HG03095 (cell line): ENCODE data around the gene CPEB4.

Experiments used
- ATAC-seq: cut with Tn5 transposase; IDR thresholded peaks from one replicate; pipeline ENCODE4 v1.9.1; 2021; ENCODE audit warnings: moderate library complexity; ENCODE audit not compliant: unreplicated experiment

CPEB4 gene

GRCh38 chr5:173971681-173972345 lies 83.7 kb downstream of the CPEB4 start:
- ATAC-seq, result no peak

DNA sequence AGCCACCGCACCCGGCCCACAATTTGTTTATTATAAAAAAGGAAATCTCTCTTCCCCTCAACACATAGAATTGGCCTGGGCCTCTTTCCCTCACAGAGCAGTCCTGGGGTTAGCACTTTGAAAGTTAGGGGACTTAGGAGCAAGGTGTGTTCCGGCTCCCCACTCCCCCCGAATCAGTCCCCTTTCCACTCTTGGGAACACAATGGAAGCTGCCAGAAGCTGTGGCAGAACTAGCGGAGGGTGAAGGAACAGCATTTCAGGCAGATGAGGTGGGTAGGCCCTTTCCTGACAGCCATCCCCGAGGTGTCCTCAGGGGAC lies 84.4 kb downstream of the CPEB4 start:
- no peak for ATAC-seq

DNA sequence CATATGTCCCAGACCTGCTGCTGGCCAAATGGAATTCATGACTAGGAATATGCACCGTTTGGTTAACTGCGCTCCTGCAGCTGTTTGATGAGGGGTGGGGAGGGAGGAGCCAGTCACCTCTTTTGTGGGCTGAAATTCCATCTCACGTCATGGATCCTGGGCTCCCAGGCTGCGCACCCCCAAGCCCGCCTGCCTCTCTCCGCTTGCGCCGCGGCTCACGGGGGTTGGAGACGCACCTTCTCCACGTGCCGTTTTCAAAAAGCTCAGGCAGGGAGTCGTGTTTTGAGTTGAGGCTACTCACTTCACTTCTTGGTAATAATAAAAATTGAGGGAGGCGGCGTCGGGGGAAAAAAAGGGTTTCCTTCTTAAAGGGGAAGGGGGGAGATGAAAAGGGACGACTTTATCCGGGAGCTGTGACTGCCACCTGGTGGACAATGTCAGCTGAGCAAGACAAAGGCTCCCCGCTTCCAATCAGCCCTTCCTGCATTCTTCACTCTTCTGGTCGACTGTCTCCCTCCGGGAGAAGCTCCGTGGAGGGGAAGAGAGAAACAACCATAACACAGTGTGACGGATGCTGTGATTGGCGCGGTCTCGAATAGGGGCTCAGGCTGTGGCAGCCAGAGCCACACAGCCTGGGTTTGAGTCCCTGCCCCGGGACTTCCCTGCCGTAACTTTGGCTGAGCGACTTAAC lies 84.9 kb downstream of the CPEB4 start:
- peak; percentile 51 for ATAC-seq

DNA sequence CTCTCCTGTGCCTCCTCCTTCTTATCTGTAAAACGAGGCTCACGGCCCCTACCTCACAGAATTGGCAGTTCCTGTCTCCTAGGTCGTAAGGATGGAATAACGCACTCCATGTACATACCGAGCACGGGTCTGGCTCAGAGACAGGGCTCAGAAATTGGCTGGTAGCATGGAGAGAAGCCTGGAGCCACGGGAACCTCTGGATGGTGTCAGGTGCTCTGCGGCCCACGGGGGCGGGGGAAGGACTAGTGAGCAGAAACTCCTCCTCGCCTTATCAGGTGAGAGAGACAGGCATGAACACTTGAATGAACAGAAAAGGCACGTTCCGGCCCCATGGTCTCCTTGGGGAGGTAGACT lies 85.4 kb downstream of the CPEB4 start:
- ATAC-seq, result no peak

- no peak for ATAC-seq
Observed at GRCh38 chr5:173974688-173975239, 86.6 kb downstream of the CPEB4 start.

DNA sequence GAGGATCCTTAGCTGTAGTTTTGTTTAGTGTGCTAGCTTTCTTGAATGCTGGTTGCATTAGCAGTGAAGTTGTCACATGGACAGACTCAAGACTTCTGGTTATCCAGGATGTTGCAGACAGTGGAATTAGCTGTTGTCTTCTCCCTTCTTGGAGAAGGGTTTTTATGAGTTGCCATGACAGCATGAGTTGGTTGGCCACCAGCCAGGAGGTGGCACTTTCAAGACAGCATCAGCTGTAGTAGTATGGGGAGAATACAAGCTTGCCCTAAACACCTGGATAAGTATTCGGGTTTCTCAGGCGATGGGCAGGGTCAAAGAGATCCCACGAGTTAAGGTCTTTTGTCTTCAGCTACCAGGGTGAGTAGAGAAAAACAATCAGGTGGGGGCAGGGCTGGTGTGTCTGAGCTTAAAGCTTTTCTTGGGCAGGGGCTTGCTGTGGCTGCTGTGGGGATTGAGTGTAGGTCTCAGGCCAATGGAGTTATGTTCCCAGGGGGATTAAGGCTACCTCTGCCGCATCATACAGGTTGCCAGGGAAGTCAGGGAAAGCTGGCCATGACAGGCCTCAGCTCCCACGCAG lies 93.1 kb downstream of the CPEB4 start:
- ATAC-seq, result no peak

DNA sequence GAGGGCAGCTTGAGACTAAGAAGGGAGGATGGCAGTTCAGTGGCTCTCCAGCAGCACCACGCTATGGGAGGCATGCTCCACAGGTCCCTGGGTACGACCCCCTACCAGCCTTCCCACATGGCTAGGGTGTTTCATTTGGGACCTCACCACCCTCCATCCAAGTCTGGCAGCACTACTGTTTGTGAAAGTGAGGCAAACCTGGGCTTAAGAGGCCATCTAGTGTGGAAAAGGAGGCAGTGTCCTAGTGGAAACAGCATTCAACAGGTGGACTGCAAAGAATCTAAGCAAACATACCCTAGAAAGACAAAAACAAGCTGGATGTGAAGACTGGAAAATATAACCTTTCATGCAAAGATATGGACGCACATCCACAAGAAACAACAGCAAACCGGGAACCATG lies 96.1 kb downstream of the CPEB4 start:
- ATAC-seq, result no peak

DNA sequence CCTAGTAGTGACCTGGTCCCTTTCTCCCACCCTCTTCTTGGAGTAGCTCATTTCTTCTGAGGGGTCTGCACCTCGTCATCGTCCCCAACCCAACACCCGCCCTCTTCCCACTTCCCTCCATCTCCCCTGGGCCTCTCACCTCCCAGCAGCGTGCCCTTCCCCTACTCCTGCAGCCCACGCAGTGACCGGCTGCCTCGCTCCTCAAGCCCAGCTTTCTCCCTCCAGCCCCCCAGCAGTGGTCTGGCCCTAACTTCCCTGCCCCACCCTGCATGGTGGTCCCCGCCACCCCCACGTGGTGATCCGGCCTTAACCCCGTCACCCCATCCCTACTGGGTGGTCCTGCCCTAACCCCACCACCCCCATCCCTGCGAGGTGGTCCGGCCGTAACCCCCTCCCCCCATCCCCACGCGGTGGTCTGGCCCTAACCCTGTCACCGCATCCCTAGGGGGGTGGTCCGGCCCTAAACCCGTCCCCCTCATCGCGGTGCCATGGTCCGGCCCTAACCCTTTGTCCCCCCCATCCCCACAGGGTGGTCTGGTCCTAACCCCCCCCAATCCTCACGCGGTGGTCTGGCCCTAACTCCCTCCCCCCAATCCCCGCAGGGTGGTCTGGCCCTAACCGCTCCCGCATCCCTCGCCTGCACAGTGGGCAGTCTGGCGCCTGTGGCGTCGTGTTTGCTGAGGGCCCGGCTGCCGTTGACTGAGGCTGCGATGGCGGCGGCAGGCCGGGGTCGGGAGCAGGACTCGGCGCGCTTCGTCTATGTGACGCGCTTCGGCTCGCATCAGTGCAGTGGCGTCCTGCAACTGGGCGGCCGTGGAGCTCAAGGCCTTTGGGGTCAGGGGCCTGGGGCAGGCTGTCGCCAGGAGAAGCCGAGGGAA lies 100.6 kb downstream of the CPEB4 start, which contains the start of gene C5orf47:
TSS of gene C5orf47 (plus strand) at position 617 of the 878 bp plus-strand sequence. CDS start at position 711, 94 bp downstream.
- ATAC-seq, result no peak

DNA sequence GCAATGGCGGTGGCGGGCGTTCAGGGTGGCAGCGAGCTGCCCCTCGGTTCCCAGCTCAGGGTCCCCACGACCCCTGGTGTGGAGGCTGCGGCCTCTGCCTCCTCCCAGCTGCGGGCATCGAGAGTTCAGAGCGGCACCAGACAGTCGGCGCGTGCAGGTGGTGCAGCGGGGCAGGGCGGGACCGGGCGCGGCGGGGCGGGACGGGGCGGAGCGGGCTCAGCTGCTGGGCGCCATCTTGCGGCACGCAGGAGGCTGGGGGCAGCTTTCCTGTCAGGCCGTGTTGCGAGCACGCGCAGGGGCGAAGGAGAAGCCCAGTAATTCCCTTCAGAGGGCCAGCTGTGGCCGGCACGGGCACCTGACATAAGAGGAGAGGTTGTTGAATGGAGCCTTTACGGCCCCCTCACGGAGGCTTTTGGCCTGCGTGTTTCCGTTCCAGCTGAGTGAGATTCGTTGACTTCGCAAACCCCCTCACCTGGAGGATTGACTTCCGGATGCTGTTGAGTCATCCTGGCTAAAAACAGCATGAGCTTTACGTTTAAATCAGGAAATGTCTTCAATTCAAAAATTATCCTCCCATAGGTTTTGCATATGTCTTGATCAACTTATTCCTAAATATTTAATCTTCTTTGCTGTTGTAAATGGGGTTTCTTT lies 101.4 kb downstream of the CPEB4 start:
- ATAC-seq, result no peak

DNA sequence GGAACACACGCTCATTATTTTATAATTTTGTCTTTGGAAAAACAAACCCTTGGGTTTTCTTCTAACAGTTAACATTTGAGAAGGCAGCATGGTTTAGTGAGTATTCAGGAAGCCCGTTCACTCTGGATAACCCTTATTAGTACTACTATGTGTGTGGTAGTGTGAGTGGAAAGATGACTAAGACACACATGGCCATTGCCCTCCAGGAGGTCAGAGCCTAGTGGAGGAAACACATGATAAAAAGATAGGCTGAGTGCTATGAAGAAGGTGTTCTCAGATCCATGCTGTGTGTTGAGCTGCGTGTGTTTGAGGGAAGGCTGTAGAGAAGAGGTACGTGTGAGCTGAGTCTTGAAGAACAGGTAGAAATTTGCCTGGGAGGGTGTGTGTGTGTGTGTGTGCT lies 109.2 kb downstream of the CPEB4 start:
- no peak for ATAC-seq

DNA sequence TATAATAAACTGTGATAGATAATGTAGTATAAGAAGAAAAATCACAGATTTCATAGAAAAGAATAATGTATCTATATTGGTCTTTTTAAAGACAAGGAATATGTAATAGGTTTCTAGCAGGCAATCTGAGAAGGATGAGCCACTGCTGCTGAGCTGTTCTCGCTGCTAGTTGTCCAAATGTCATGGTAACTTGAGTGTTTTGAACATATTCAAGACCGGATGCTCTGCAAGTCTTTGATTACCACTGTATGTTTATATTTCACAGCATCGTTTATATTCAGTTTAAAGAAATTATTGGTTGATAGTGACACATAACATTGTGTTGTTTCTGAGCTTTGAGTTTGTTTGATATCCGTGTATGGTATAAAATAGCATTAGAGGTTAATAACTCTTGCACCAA lies 110.4 kb downstream of the CPEB4 start:
- ATAC-seq, result no peak

- ATAC-seq, result no peak
Observed at GRCh38 chr5:174000076-174000475, 111.9 kb downstream of the CPEB4 start.

GRCh38 chr5:174003795-174004194 lies 115.6 kb downstream of the CPEB4 start:
- ATAC-seq, result no peak

GRCh38 chr5:174008922-174009321 lies 120.8 kb downstream of the CPEB4 start:
- no peak for ATAC-seq

DNA sequence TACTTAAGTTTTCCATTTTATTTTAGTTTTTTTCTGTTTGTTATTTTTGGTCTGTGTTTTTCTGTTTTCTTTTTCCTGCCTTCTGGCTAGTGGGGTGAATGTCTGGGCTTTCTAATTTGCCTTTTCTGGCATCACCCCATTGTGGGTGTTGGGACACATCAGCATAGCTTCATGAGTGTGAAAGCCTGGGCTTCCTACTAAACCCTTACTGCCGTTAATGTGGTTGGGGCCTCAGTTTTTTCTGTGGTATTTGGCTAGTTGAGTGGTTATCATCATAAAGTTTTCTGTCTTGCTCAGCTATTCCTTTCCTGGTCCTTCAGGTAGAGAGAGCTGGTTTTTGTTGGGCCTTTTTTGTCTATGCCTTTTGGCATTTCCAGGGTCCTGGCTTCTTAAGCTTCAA lies 122.2 kb downstream of the CPEB4 start:
- no peak for ATAC-seq

- ATAC-seq, result no peak
Observed at GRCh38 chr5:174011441-174011840, 123.3 kb downstream of the CPEB4 start.
